Ovary (tissue), 9 donors: ENCODE measurements around the gene IFI44L. TPM values are rescaled to one million over a fixed set of nuclear protein-coding genes. Genes with fewer than 3 reads are reported as not detected.

Experiments used
- DNase-seq, 5 donors: peaks; one replicate each; pipeline ENCODE4 v3.0.0-alpha.2; 2019 to 2020
- H3K27ac ChIP-seq, 2 donors: fragments of 200-600 bp; one replicate each; pipeline versions ENCODE4 v1.5.1 to v1.8.0; 2019 to 2022
- H3K27me3 ChIP-seq: fragments of 200-600 bp; one replicate; pipeline ENCODE4 v1.8.0; 2022
- H3K36me3 ChIP-seq: fragments of 200-600 bp; sonication (generic); one replicate; pipeline ENCODE4 v1.5.1; 2019
- H3K4me1 ChIP-seq: one replicate; pipeline ENCODE4 v1.8.1; 2013; ENCODE audit warnings: mild to moderate bottlenecking, moderate library complexity; ENCODE audit not compliant: insufficient read depth
- H3K4me3 ChIP-seq: fragments of 200-600 bp; sonication (generic); one replicate; pipeline ENCODE4 v1.5.1; 2017
- H3K9me3 ChIP-seq, 2 donors: fragments of 200-600 bp in 1 of 2; sonication (generic) in 1 of 2; one replicate each; pipeline versions ENCODE4 v1.5.1 to v1.8.1; 2013 to 2019; ENCODE audit warnings: mild to moderate bottlenecking in 1 of 2, moderate library complexity in 1 of 2
- CTCF ChIP-seq, 3 donors: fragments of 450-650 bp in 2 of 3; fragments of 200-600 bp in 1 of 3; IDR thresholded peaks; one replicate each; pipeline versions ENCODE4 v1.5.1 to v1.8.0; 2016 to 2022; ENCODE audit warnings: antibody characterized with exemption in 3 of 3, mild to moderate bottlenecking in 1 of 3
- EP300 ChIP-seq: sonication (generic); formaldehyde crosslinking; IDR thresholded peaks from one replicate; pipeline ENCODE4 v1.6.1; 2017; ENCODE audit warnings: antibody characterized with exemption
- POLR2A ChIP-seq: fragments of 450-650 bp; IDR thresholded peaks from one replicate; pipeline ENCODE4 v1.6.1; 2017; ENCODE audit warnings: antibody characterized with exemption, mild to moderate bottlenecking, moderate library complexity
- WGBS, 3 donors: extraction: QIAGEN DNeasy Blood & Tissue Kit in 1 of 3; methylation state at CpG; one replicate each; pipeline versions ENCODE4 v1.1.5 to v1.1.7; 2013 to 2017; 5-methylcytosine and 5-hydroxymethylcytosine counted together
- intact Hi-C, 4 donors: fragments of 100-400 bp; cut with DNase I; formaldehyde crosslinking; loops; one replicate each; pipeline versions ENCODE4 v1.11.0 to v1.15.1; 2022 to 2023
- polyA plus RNA-seq, 2 donors: library from polyadenylated mRNA; stranded (reverse); fragments of 200-250 nt in 1 of 2; fragments of 350-450 nt in 1 of 2; fragmentation: Illumina TruSeq in 1 of 2; extraction: RNeasy Lipid Tissue Mini Kit (QIAGEN cat#74804) in 1 of 2; gene quantifications; one replicate each; pipeline ENCODE4 v1.2.3, GENCODE V29; 2013 to 2014
- total RNA-seq, 7 donors: library from RNA; depleted of rRNA in 2 of 7; stranded (reverse); fragments of >200 nt in 2 of 7; fragmentation: NEBNext Ultra II Directional in 3 of 7; extraction: Animal tissue kit (Norgen Biotek cat#: 25700) in 3 of 7; gene quantifications; one replicate each; pipeline versions ENCODE4 v1.1.0 to v1.2.4, GENCODE V29; 2016 to 2023
- donor health status: DM: no; HTN: no; CAD: no; lungs with moderate emphysema.
- donor health status: DM: no; HTN: no; CAD: no.
- donor health status: Bipolar disorder and iron deficiency.
- donor health status: DM: yes; HTN: yes; CAD: no.
- donor health status: DM: no; HTN: no; CAD: no.
- donor health status: DM: yes; HTN: yes; CAD: no.

The IFI44L gene
- total and polyA plus RNA-seq, 9 donors: 4.3 to 36.0 (median 10.3) TPM

DNA sequence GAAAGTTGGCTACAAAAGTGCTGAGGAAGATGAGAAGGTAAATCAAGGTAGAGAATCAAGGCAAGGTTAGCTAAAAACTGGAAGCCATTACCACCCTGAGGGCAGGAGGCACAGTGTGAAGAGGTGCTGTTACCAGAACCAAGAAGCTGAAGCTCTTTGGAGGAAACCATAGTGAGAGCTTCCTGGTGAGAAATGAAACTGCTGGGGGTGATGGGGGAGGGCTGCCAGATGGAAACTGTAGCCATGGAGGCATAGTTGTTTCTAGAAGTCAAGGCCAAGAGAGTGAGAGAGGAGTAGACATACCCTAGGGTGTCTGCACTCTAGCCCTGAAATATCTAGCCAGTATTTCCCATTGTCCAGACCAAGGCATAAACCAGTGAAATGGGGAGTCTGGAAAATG, 58.1 kb downstream of the IFI44L start:
- Histone ChIP-seq H3K27ac (no peak overlapping the region), H3K4me1 (no peaks in the 10 kb centered on the region), H3K4me3 (no peak overlapping the region), H3K27me3 (no peaks in the 10 kb centered on the region), H3K36me3 (no peaks in the 10 kb centered on the region), H3K9me3 (no peaks in the 10 kb centered on the region)
- DNase-seq: no peak
- intact Hi-C loops: loop anchor here in 2 of 4 donors (5.0 to 10.0 kb wide), 3 partner anchors 54 to 534 kb away; partner anchors contain the start of gene IFI44L (in 1 of the 2)
- TF ChIP-seq CTCF (IDR thresholded peaks at IDR 0.05) (no peak), EP300 (no peak), POLR2A (no peak)

- 68 to 75% (median 72%) methylated on average over 2 of the region's 2 CpGs for WGBS, 3 donors
- Histone ChIP-seq H3K27ac (no peak overlapping the region), H3K36me3 (no peaks in the 10 kb centered on the region), H3K4me3 (no peak overlapping the region), H3K9me3 (no peaks in the 10 kb centered on the region), H3K4me1 (no peaks in the 10 kb centered on the region), H3K27me3 (no peaks in the 10 kb centered on the region)
- intact Hi-C loops: loop anchor here in 1 of 4 donors (5.0 kb wide), 1 partner anchor 534 kb away; no protein-coding TSS in a partner anchor
- TF ChIP-seq EP300 (no peak), POLR2A (no peak), CTCF (IDR thresholded peaks at IDR 0.05) (no peak)
- no peak for DNase-seq
These were observed 61.0 kb downstream of the IFI44L start for GRCh38 chr1:78681265-78681664.

DNA sequence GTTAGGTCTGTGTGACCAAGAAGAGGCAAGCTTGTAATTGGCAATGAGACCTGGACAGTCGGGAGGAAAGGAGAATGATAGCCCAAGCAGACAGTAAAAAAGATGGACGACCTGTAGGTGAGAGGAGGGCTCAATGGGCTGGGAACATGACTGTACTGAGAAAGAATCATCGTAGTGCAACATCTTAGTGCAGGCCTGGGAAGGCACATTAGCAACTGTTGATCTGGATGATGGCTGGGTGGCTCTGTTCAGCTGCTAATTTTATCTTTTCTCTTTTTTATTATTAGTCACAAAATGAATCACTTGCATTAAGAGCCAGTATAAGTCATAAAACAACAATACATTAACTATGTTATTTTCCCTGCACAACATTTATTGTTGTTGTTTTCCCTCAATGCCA, 62.2 kb downstream of the IFI44L start:
- Histone ChIP-seq H3K27ac (no peak overlapping the region), H3K9me3 (no peaks in the 10 kb centered on the region), H3K4me3 (no peak overlapping the region), H3K4me1 (no peaks in the 10 kb centered on the region), H3K27me3 (no peaks in the 10 kb centered on the region), H3K36me3 (no peaks in the 10 kb centered on the region)
- TF ChIP-seq POLR2A (no peak), EP300 (no peak), CTCF (IDR thresholded peaks at IDR 0.05) (no peak)
- 47 to 60% (median 48%) methylated on average over 3 of the region's 3 CpGs for WGBS, 3 donors
- intact Hi-C loops: loop anchor here in 1 of 4 donors (5.0 kb wide), 1 partner anchor 535 kb away; no protein-coding TSS in a partner anchor
- DNase-seq: no peak

- H3K4me3 ChIP-seq: no peak overlapping the region
- WGBS, 3 donors: 52 to 71% (median 65%) methylated on average over 2 of the region's 2 CpGs
These were observed 62.8 kb downstream of the IFI44L start for GRCh38 chr1:78683079-78683478.

More at GRCh38 chr1:78683079-78683478, 62.8 kb downstream of the IFI44L start:
- H3K27me3 ChIP-seq: no peaks in the 10 kb centered on the region
- intact Hi-C loops: loop anchor here in 1 of 4 donors (5.0 kb wide), 1 partner anchor 536 kb away; no protein-coding TSS in a partner anchor
- no peaks in the 10 kb centered on the region for H3K36me3 ChIP-seq
- no peaks in the 10 kb centered on the region for H3K4me1 ChIP-seq
- TF ChIP-seq CTCF (IDR thresholded peaks at IDR 0.05) (no peak), EP300 (no peak), POLR2A (no peak)
- DNase-seq: no peak
- H3K27ac ChIP-seq: no peak overlapping the region
- no peaks in the 10 kb centered on the region for H3K9me3 ChIP-seq
